GM21515 (cell line): ENCODE results near the gene PPP1R9A.

Experiments
- ATAC-seq: cut with Tn5 transposase; IDR thresholded peaks from one replicate; pipeline ENCODE4 v1.9.1; 2021; ENCODE audit not compliant: unreplicated experiment

Gene PPP1R9A

DNA sequence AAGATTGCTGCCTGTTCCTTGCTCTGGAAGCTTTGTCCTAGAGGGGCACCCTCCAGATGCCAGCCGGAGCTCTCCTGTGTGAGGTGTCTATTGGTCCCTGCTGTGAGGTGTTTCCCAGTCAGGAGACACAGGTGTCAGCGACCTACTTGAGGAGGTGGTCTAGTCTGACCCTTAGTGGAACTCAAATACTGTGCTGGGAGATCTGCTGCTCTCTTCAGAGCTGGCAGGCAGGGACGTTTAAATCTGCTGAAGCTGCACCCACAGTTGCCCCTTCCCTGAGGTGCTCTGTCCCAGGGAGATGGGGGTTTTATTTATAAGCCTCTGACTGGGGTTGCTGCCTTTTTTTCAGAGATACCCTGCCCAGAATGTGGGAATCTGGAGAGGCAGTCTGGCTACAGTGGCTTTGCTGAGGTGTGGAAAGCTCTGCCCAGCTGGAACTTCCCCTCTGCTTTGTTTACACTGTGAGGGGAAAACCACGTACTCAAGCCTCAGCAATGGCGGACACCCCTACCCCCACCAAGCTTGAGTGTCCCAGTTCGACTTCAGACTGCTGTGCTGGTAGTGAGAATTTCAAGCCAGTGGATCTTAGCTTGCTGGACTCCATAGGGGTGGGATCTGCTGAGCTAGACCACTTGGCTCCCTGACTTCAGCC lies 119.2 kb downstream of the PPP1R9A start:
- ATAC-seq = no peak

GRCh38 chr7:95027234-95027872 lies 120.0 kb downstream of the PPP1R9A start:
- no peak for ATAC-seq

DNA sequence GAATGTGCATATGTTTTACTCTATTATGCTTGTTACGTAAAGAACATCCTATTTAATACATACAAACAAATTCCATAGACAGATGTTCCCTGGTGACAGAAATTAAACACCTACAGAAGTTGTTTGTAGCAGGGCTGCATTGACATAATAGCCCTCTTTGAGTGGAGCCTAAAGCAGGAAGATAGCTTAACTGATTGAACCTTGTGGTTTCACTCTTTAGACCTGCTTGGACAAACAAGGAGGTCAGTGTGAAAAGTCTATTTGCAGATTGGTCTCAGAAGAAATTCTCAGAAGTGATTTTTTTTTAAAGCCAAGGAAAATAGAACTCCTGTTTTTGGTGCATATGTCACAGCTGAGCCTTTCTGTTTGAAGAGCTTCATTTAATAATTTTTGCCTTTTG lies 121.3 kb downstream of the PPP1R9A start:
- ATAC-seq = no peak

DNA sequence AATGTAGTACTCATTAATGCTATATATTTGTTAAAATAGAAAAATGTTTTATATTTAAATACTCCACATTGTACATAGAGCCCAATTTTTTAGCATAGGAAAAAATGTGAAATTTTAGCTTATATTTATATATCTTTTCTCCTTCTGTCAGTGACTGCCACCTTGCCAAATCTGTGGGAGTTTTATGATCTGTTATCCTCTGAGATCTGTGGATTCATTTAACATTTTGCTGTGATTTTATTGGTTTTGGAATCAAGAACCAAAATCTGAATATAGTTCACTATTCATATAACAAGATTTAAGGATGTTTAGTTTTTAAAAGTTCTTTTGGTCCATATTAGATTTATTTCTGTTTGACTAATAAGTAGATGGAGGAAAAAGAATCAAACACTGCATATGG lies 127.9 kb downstream of the PPP1R9A start:
- no peak for ATAC-seq

- no peak for ATAC-seq
Observed at GRCh38 chr7:95041031-95041430, 133.6 kb downstream of the PPP1R9A start.

GRCh38 chr7:95045236-95045923 lies 138.0 kb downstream of the PPP1R9A start:
- ATAC-seq = no peak

DNA sequence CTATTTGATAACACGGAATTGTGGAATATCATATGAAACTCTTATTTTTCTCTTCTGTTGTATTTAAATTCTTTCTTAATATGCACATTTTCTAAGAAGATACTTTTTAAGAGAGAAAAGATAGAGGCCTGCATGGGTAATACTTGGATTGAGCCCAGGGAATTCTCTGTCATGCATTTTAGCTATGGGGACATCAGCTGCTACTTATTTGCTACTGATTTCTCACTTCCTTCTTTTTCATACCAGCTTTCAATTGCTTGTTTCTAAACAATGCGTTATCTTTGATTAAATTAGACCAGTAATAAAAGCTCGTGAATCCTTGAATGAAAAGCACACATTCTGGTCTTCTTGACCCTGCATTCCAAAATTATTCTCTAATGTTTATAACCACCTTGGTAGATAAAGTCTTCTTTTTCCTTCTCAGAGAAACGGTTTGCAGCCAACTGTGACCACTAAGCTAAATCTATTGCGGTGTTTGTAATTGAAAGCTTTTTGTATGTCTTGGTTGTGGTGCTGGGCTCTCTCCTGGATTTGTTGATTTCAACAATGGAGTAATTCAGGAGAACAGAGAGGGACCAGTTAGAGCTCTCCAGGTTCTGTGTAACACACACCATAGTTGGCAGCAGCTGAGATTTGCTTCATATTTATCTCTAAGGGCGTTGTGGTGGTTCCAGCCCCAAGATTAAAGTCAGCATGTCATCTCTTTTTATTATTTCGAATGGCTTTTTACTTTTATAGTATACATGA lies 139.3 kb downstream of the PPP1R9A start:
- ATAC-seq = no peak

GRCh38 chr7:95047291-95047690 lies 139.9 kb downstream of the PPP1R9A start:
- no peak for ATAC-seq

GRCh38 chr7:95052566-95053094 lies 145.2 kb downstream of the PPP1R9A start:
- ATAC-seq = no peak

- no peak for ATAC-seq
Observed at GRCh38 chr7:95054386-95054785, 147.0 kb downstream of the PPP1R9A start.

DNA sequence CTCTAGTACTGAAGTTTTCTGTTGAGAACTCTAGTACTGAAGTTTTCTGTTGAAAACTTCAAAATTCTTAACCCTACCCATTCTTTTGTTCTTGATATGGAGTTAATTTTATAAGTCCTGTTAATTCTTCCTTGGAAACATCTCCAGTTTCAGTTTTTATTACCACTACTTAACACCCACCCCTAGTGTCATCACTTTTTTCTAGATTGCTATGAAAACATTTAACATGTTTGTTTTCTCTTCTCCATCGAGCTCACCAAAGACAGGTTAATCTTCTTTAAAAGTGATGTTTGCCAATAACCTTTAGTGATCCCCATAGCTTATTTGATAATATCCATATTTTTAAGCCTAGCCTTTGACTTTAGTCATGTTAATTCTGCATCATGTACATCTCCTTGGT lies 147.9 kb downstream of the PPP1R9A start:
- ATAC-seq = no peak

- no peak for ATAC-seq
Observed at GRCh38 chr7:95056107-95056739, 148.8 kb downstream of the PPP1R9A start.

- no peak for ATAC-seq
Observed at GRCh38 chr7:95056901-95057300, 149.5 kb downstream of the PPP1R9A start.

- no peak for ATAC-seq
Observed at GRCh38 chr7:95059842-95060313, 152.5 kb downstream of the PPP1R9A start.

- no peak for ATAC-seq
Observed at GRCh38 chr7:95062901-95063300, 155.5 kb downstream of the PPP1R9A start.

DNA sequence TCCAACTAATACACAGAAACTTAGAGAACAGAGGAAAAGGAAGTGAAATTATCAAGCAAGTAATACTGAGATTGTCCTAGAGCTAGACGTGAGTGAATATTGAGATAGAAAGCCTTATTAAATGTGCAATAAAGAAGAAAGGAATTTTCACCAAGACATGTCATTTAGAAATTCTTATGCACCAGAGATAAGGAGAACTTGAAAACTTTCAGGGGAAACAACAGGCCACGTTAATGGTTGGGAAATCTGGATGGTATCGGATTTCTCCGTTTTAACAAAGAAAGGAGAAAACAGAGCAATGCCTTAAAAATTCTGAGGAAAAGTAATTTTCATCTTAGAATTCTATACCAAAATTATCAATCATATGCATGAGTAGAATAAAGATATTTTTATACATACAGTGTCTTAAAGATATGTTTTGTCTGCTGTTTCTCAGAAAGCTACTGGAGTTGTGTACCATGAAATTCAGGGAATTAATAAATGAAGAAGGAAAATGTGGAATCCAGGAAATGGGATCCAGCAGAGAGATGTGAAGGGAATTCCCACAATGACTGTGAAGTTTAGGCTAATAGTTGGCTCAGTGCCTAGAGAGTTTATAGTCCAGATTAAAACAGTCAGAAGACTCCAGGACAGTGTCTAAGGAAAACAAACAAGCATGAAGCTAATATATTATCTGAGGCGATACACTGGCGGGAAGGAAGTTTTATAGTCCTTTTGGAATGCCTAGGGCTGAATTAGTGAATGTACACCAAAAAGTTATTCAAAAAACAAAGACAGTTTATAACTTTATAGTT lies 159.5 kb downstream of the PPP1R9A start:
- ATAC-seq = no peak

DNA sequence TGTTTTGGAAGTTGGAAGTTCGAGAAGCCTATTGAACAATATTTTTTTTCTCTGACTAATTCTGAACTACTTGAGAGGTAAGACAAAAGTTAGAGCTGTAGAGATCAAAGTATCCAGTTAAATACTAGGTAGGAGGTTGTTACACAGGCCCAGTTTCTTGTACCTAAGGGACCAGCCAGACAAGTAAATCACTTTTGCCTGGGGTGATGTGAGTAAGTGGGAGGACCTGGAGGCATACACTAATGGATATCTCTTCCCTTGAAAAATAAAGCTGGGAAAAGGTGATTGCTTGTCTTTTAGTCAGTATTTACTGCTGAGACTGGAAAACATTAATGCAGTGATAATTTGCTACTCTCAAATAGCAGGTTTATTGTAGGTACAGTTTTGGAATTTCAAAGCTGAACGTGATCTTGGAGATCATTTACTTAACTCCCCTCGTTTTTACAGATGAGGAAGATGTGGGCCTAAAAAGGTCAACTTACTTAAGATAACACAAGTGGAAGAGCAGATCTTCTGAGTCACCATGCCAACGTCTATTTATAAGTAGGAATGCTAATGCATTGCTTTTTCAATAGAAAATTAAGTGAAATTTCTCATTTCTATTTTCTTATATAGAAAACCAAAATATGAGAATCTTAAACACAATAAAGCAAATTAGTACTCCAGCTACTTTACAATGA lies 181.3 kb downstream of the PPP1R9A start:
- ATAC-seq = no peak

DNA sequence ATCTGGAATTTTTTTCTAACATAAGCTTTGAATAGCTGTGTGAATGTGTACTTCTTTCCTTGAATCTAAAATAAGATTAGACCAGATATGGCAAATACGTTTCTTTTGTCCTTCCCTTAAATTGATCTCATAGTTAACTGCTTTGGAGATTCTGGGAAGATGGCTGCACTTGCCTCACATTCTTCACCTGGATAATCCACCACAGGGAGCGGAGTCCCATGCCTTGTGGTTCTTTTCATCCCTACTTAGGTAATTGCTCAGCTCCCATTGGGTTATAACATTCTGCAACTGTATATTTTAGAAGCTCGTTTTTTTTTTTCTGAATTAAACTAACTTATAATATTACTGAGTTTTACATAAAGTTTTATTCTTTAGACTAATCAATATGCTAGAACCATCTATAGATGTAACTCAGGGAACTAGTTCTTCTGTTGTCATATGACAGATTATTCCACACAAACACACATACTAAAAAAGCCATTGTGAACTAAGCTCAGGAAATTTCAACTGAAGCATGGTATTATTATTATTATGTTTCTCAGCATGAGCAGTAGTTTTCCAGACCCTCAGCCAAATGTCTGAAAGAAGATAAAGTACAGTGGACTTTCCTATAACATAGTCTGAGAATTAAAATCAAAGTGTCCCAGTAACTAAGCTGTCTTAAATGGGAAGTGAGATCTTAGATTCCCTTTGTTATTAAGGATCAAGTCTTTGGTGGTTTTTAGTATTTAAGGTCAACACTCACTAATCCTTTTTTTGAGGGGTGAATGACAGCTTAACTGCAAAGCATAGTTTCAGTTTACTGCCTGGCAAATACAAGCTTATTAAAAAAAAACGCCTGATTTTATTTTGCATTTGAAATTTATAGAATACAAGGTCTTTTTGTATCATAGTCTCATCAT lies 182.3 kb downstream of the PPP1R9A start:
- ATAC-seq = no peak
